ENCODE measurements around the gene TFIP11. TPM values are rescaled to one million over a fixed set of nuclear protein-coding genes. Genes with fewer than 3 reads are reported as not detected.

Gene TFIP11
- total RNA-seq, 4 donors from 2014 or later = 20.3 to 38.3 (median 21.6) TPM

DNA sequence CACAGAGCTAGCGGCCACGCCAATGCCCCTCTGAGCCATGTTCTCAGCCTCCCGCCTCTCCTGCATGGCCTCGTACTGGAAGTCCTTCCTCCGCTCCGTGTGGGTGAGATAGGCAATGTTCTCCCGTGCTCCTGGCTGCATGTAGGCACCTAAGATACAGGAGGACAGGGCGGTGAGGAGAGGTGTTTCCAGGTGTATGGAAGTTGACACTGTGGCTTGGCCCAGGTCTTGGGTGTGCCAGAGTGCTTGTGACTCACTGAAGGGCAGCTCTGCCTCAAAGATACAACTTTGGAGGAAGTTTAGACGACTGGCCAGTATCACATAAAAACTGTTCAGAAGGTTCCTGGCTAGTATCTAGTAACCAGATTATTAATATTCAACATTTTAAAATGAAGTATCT, 20.1 kb downstream of the TFIP11 start:
- peaks cover 0 to 100% of the 10 kb centered on the region in 2 donors for H3K36me3 ChIP-seq
- H3K4me3 ChIP-seq = no peak overlapping the region
- no peaks in the 10 kb centered on the region for H3K4me1 ChIP-seq
- H3K27ac ChIP-seq = no peak overlapping the region
- TF ChIP-seq POLR2A (IDR thresholded peaks at IDR 0.05) (no peak), EP300 (IDR thresholded peaks at IDR 0.05) (no peak)
- ATAC-seq = no peak
- H3K27me3 ChIP-seq = no peaks in the 10 kb centered on the region
- 63 to 75% methylated on average over 2 of the region's 9 CpGs for WGBS, 2 donors (ENCODE audit: low coverage in 1 of 2)
- H3K9me3 ChIP-seq = no peaks in the 10 kb centered on the region

DNA sequence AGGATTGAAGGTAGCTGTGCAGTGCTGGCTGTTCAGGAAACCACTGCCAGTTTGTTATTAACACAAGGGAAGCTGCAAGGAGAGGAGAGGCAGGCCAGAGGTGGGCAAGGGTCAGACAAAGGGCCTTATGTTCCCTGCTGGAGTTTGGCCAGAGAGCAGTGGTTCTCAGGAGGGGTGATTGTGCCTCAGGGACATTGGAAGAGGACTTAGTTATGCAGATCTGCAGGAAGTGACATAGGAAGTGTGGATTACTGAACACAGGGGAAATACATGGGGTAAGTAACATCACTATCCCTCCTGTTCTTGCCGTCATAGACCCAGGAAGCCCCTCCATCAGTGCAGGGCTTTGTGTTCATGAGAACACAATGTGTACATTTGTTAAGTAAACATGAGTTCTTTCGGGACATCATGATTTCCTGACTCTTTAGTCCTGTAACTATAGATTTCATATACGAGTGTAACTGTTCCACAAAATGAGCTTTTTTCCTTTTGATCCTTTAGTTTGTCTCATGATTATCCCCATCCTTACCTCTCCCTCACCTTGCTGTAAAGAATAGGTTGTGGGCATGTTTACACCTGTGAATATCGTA, 22.7 kb downstream of the TFIP11 start:
- H3K36me3 ChIP-seq = peaks cover 0 to 80% of the 10 kb centered on the region in 2 donors
- H3K4me3 ChIP-seq = no peak overlapping the region
- peaks cover 4 to 20% (median 7%) of the 10 kb centered on the region in 3 donors for H3K4me1 ChIP-seq
- TF ChIP-seq, protein P1, sequence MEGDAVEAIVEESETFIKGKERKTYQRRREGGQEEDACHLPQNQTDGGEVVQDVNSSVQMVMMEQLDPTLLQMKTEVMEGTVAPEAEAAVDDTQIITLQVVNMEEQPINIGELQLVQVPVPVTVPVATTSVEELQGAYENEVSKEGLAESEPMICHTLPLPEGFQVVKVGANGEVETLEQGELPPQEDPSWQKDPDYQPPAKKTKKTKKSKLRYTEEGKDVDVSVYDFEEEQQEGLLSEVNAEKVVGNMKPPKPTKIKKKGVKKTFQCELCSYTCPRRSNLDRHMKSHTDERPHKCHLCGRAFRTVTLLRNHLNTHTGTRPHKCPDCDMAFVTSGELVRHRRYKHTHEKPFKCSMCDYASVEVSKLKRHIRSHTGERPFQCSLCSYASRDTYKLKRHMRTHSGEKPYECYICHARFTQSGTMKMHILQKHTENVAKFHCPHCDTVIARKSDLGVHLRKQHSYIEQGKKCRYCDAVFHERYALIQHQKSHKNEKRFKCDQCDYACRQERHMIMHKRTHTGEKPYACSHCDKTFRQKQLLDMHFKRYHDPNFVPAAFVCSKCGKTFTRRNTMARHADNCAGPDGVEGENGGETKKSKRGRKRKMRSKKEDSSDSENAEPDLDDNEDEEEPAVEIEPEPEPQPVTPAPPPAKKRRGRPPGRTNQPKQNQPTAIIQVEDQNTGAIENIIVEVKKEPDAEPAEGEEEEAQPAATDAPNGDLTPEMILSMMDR (IDR thresholded peaks at IDR 0.05) = no peak
- TF ChIP-seq POLR2AphosphoS5 (IDR thresholded peaks at IDR 0.05) (no peak), EP300 (IDR thresholded peaks at IDR 0.05) (no peak), POLR2A (IDR thresholded peaks at IDR 0.05) (no peak)
- no peak for ATAC-seq
- H3K27ac ChIP-seq = no peak overlapping the region
- no peaks in the 10 kb centered on the region for H3K9me3 ChIP-seq
- H3K27me3 ChIP-seq = no peaks in the 10 kb centered on the region
- WGBS, 2 donors (ENCODE audit: low coverage in 1 of 2) = 67 to 77% methylated on average over 4 of the region's 4 CpGs

DNA sequence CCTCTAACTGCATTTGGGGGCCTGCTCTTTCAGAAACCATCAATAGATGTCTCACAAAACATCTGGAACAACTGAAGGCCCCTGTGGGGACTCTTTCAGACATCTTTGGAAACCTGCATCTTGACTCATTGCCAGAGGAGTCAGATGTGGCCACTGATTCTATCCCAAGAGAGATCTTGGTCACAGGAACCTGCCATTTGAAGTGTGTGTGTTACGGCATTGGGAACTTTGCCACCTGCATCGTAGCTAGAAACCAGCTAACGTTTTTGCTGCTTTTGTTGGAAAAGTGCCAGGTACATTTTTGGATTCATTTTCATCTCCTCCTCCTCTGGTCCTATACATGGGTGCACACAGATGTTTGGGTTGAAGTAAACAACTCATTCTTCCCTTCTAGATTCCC, 24.3 kb downstream of the TFIP11 start:
- H3K27ac ChIP-seq = no peak overlapping the region
- H3K27me3 ChIP-seq = no peaks in the 10 kb centered on the region
- ATAC-seq = no peak
- 30 to 40% methylated on average over 2 of the region's 3 CpGs for whole genome bisulfite sequencing, 2 donors (ENCODE audit: low coverage in 1 of 2)
- peaks cover 7 to 28% (median 13%) of the 10 kb centered on the region in 3 donors for H3K4me1 ChIP-seq
- peaks cover 0 to 64% of the 10 kb centered on the region in 2 donors for H3K36me3 ChIP-seq
- TF ChIP-seq POLR2AphosphoS5 (IDR thresholded peaks at IDR 0.05) (no peak), EP300 (IDR thresholded peaks at IDR 0.05) (no peak), POLR2A (IDR thresholded peaks at IDR 0.05) (no peak)
- TF ChIP-seq, protein P1 (IDR thresholded peaks at IDR 0.05) = no peak
- no peak overlapping the region for H3K4me3 ChIP-seq
- no peaks in the 10 kb centered on the region for H3K9me3 ChIP-seq

DNA sequence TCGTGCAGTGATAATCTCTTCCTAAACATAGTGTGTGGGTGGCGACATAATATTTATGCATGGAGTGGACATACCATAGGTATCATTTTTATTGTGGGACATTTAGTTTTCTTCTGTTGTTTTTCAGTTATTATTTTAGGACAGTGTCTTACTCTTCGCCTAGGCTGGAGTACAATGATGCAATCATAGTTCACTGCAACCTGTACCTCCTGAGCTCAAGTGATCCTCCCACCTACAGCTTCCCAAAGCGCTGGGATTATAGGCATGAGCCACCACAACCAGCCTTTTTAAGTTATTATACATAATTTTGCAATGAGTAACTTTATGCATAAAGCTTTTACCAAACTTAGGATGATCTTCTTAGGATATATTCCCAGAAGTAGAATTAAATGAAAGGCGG, 25.9 kb downstream of the TFIP11 start:
- no peaks in the 10 kb centered on the region for H3K27me3 ChIP-seq
- no peak for ATAC-seq
- 70 to 78% methylated on average over 4 to 5 of the region's 5 CpGs for WGBS, 2 donors (ENCODE audit: low coverage in 1 of 2)
- peaks cover 0 to 53% of the 10 kb centered on the region in 2 donors for H3K36me3 ChIP-seq
- H3K4me1 ChIP-seq = peaks cover 13 to 44% (median 20%) of the 10 kb centered on the region in 3 donors
- H3K27ac ChIP-seq = no peak overlapping the region
- H3K4me3 ChIP-seq = no peak overlapping the region
- TF ChIP-seq, protein P1 (IDR thresholded peaks at IDR 0.05) = no peak
- TF ChIP-seq POLR2AphosphoS5 (IDR thresholded peaks at IDR 0.05) (no peak), POLR2A (IDR thresholded peaks at IDR 0.05) (no peak), EP300 (IDR thresholded peaks at IDR 0.05) (no peak)
- no peaks in the 10 kb centered on the region for H3K9me3 ChIP-seq

DNA sequence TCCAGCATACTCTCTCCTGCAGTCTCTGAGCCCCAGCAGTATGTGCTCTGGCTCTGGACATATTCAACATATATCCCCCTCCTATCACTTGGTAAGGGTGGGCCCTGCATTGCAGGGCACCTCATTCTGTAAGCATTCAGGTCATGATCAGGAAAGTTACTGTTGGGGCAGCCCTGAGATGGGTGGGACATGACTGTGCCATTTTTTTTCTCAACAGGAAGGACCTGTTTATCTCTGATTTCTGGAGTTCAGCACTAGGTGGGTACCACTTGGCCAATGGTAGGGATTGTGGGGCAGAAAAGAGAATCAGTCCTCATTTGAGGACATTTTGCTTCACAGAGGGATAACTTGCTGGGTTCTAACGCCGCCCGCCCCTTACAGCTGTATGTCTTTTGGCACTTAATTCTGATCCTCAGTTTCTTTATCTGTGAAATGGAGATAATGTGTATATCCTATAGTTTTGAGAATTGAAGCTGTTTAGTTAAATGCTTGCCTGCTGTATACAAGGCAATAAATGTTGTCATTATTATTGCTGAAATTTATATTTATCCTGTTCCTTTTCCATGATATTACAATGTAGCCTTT, 26.4 kb downstream of the TFIP11 start:
- no peaks in the 10 kb centered on the region for H3K9me3 ChIP-seq
- H3K4me1 ChIP-seq = peaks cover 13 to 49% (median 25%) of the 10 kb centered on the region in 3 donors
- no peak for ATAC-seq
- H3K27ac ChIP-seq = peak overlapping the region in 2 of 4 donors; percentile 94 to 95
- H3K27me3 ChIP-seq = no peaks in the 10 kb centered on the region
- 55 to 70% methylated on average over 3 of the region's 3 CpGs for WGBS, 2 donors (ENCODE audit: low coverage in 1 of 2)
- H3K36me3 ChIP-seq = peaks cover 0 to 53% of the 10 kb centered on the region in 2 donors
- TF ChIP-seq, protein P1 (IDR thresholded peaks at IDR 0.05) = no peak
- TF ChIP-seq EP300 (IDR thresholded peaks at IDR 0.05) (no peak), POLR2A (IDR thresholded peaks at IDR 0.05) (no peak), POLR2AphosphoS5 (IDR thresholded peaks at IDR 0.05) (no peak)
- no peak overlapping the region for H3K4me3 ChIP-seq
